ENCODE measurements around the gene MYO3A. TPM values are rescaled to one million over a fixed set of nuclear protein-coding genes. Genes with fewer than 3 reads are reported as not detected.

Gene MYO3A
- total and polyA plus RNA-seq, 2 of the 4 experiments (the other 2 are of a cell fraction) = not detected

DNA sequence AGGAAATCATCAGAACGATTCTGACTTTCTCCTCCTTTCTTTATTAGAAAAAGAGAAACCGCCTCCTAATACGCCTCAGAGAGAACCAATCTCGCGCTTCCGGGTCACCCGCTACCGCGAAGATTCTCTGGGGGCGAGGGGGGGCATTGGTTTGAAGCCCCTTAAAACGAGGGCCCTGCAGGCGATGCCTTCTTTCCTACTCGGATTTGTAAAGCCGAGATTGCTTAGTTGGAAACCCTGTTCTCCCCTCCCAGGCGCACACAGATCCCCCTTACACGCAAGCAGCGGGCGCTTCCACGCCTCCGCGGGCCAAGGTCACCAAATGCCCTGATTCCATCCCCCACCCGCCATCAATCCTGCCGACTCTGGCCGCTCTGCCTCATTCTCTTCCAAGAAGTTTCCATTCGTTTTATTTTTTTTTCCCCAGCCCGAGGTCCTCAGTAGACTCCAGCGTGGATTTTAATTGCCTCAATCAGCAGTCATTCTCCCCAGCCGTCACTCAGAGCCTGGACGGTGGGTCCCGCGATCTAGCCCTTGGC lies 281.4 kb downstream of the MYO3A start:
- no peak overlapping the region for H3K18ac ChIP-seq (ENCODE audit: low read depth, low read length)
- CTCF ChIA-PET = no interaction called here

More for the DNA sequence above, 281.4 kb downstream of the MYO3A start:
- no peaks in the 10 kb centered on the region; the same call in 1 of the 2 replicates for H3K27me3 ChIP-seq (ENCODE audit: control insufficient read depth, insufficient read depth, low read length)
- dilution Hi-C loops (cut with HindIII; ENCODE audit: low sequenced_read_pairs, unreplicated experiment) = no loop called here
- no peak overlapping the region for H2BK5ac ChIP-seq (ENCODE audit: low read depth, low read length, poor library complexity, severe bottlenecking)
- no peak overlapping the region for H2AK9ac ChIP-seq (replicated peaks; ENCODE audit: low read depth, low read length, poor library complexity)
- no peak overlapping the region for H3K14ac ChIP-seq (replicated peaks; ENCODE audit: low read depth, low read length)
- intact Hi-C loops (cut with micrococcal nuclease) = no loop called here
- H3K36me3 ChIP-seq (ENCODE audit: control insufficient read depth, insufficient read depth, low read length) = no peaks in the 10 kb centered on the region
- H3K4me1 ChIP-seq (ENCODE audit: control insufficient read depth, insufficient read depth, low read length) = no peaks in the 10 kb centered on the region
- H3K27ac ChIP-seq (ENCODE audit: insufficient read depth, low read length) = no peak overlapping the region
- no peak overlapping the region for H3K23ac ChIP-seq (ENCODE audit: low read depth, low read length)
- 4% methylated on average over 13 of the region's 31 CpGs; no CpG with 5 or more reads in 1 of the 2 experiments for WGBS, 2 experiments (ENCODE audit: extremely low coverage in 2 of 2, insufficient read length in 1 of 2)
- H4K5ac ChIP-seq (ENCODE audit: low read depth, low read length) = no peak overlapping the region
- no peak overlapping the region for H3K56ac ChIP-seq (ENCODE audit: extremely low read depth, insufficient read depth, low read length)
- H2AFZ ChIP-seq (replicated peaks; ENCODE audit: low read length, poor library complexity) = no peak overlapping the region
- no peaks in the 10 kb centered on the region for H3K79me1 ChIP-seq (ENCODE audit: low read depth in 1 of 2, low read length in 2 of 2)
- DNase-seq (no peak), ATAC-seq (ENCODE audit: low read depth) (no peak)
- no TSS peak for BruUV-seq (replicated peaks)
- H2BK15ac ChIP-seq (ENCODE audit: low read depth, low read length) = no peak overlapping the region
- H3K9me3 ChIP-seq (ENCODE audit: control insufficient read depth, insufficient read depth, low read length) = peaks cover 5% of the 10 kb centered on the region; the same call in 1 of the 2 replicates
- no peak overlapping the region for H2BK120ac ChIP-seq (ENCODE audit: low read depth, low read length)
- H3K4me3 ChIP-seq (ENCODE audit: insufficient read depth, low read depth, low read length) = no peak overlapping the region
- no peak overlapping the region for H3K4me2 ChIP-seq (ENCODE audit: low read depth, low read length)
- no peak overlapping the region for H3K4ac ChIP-seq (ENCODE audit: low read depth, low read length)
- H2BK20ac ChIP-seq (ENCODE audit: low read depth, low read length) = no peak overlapping the region
- H3K9me1 ChIP-seq (ENCODE audit: insufficient read depth, low read length) = no peaks in the 10 kb centered on the region
- H4K91ac ChIP-seq (ENCODE audit: insufficient read depth, low read depth, low read length) = no peak overlapping the region
- TF ChIP-seq RAD21 (IDR thresholded peaks at IDR 0.05; ENCODE audit: low read length) (no peak), CHD1 (IDR thresholded peaks at IDR 0.05; ENCODE audit: low read depth, low read length) (no peak), RFX5 (IDR thresholded peaks at IDR 0.05; ENCODE audit: low read depth, low read length) (no peak), MAFK (IDR thresholded peaks at IDR 0.05; ENCODE audit: low read depth, low read length) (no peak), POLR2A (IDR thresholded peaks at IDR 0.05; ENCODE audit: low read depth, low read length) (no peak), CEBPB (IDR thresholded peaks at IDR 0.05; ENCODE audit: low read depth, low read length) (no peak), MXI1 (IDR thresholded peaks at IDR 0.05; ENCODE audit: borderline replicate concordance, low read depth, low read length) (no peak), RCOR1 (IDR thresholded peaks at IDR 0.05; ENCODE audit: insufficient replicate concordance, low read length) (no peak), FOS (IDR thresholded peaks at IDR 0.05; ENCODE audit: low read depth, low read length) (no peak), NFE2L2 (IDR thresholded peaks at IDR 0.05; ENCODE audit: low read depth, low read length) (no peak), MAZ (IDR thresholded peaks at IDR 0.05; ENCODE audit: borderline replicate concordance, low read depth, low read length) (no peak), SMC3 (IDR thresholded peaks at IDR 0.05; ENCODE audit: low read depth, low read length) (no peak), BHLHE40 (IDR thresholded peaks at IDR 0.05; ENCODE audit: low read depth, low read length) (no peak)
- TF ChIP-seq, protein P1, sequence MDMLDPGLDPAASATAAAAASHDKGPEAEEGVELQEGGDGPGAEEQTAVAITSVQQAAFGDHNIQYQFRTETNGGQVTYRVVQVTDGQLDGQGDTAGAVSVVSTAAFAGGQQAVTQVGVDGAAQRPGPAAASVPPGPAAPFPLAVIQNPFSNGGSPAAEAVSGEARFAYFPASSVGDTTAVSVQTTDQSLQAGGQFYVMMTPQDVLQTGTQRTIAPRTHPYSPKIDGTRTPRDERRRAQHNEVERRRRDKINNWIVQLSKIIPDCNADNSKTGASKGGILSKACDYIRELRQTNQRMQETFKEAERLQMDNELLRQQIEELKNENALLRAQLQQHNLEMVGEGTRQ (IDR thresholded peaks at IDR 0.05; ENCODE audit: low read depth, low read length) = no peak
- TF ChIP-seq, protein P2, sequence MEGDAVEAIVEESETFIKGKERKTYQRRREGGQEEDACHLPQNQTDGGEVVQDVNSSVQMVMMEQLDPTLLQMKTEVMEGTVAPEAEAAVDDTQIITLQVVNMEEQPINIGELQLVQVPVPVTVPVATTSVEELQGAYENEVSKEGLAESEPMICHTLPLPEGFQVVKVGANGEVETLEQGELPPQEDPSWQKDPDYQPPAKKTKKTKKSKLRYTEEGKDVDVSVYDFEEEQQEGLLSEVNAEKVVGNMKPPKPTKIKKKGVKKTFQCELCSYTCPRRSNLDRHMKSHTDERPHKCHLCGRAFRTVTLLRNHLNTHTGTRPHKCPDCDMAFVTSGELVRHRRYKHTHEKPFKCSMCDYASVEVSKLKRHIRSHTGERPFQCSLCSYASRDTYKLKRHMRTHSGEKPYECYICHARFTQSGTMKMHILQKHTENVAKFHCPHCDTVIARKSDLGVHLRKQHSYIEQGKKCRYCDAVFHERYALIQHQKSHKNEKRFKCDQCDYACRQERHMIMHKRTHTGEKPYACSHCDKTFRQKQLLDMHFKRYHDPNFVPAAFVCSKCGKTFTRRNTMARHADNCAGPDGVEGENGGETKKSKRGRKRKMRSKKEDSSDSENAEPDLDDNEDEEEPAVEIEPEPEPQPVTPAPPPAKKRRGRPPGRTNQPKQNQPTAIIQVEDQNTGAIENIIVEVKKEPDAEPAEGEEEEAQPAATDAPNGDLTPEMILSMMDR (conservative IDR thresholded peaks at IDR 0.05; ENCODE audit: low read depth, low read length) = no peak
- TF ChIP-seq, protein P3, sequence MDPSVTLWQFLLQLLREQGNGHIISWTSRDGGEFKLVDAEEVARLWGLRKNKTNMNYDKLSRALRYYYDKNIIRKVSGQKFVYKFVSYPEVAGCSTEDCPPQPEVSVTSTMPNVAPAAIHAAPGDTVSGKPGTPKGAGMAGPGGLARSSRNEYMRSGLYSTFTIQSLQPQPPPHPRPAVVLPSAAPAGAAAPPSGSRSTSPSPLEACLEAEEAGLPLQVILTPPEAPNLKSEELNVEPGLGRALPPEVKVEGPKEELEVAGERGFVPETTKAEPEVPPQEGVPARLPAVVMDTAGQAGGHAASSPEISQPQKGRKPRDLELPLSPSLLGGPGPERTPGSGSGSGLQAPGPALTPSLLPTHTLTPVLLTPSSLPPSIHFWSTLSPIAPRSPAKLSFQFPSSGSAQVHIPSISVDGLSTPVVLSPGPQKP (IDR thresholded peaks at IDR 0.05; ENCODE audit: borderline replicate concordance, low read depth, low read length) = no peak
- POLR2A ChIA-PET (ENCODE audit: unreplicated experiment) = no interaction called here
- no peak overlapping the region for H4K8ac ChIP-seq (ENCODE audit: low read depth in 2 of 2, low read length in 2 of 2)
- in situ Hi-C loops (cut with MboI; ENCODE audit: low sequenced_read_pairs) = no loop called here
- no peaks in the 10 kb centered on the region for H4K20me1 ChIP-seq (ENCODE audit: insufficient read depth, low read length)
- no peak overlapping the region for H3K9ac ChIP-seq (ENCODE audit: low read depth, low read length)
- no peak overlapping the region for H2AK5ac ChIP-seq (ENCODE audit: low read depth, low read length)
